PC-9 (cell line): Measurements from ENCODE around the gene SGMS1.
"Not testable (repeated sequence)": the region's sequence is repeated elsewhere in the genome, so short reads cannot be mapped to it uniquely, and the experiment has no call there.

Source experiments
- CTCF ChIP-seq: fragments of 200-600 bp; sonication (generic); conservative IDR thresholded peaks from 2 replicates; pipeline ENCODE4 v1.6.1; 2017; ENCODE audit warnings: mixed run types, antibody characterized with exemption, mild to moderate bottlenecking, moderate library complexity
- EZH2 ChIP-seq: fragments of 200-600 bp; sonication (generic); IDR thresholded peaks from 2 replicates; pipeline ENCODE4 v1.8.0; 2017; ENCODE audit warnings: antibody characterized with exemption, low read depth

GRCh38 chr10:50671645-50672044, 47.9 kb upstream of the SGMS1 start:
- TF ChIP-seq CTCF, EZH2: not testable (repeated sequence)
